H1 (cell line): ENCODE measurements around the gene CSNK1D. TPM values are rescaled to one million over a fixed set of nuclear protein-coding genes. Genes with fewer than 3 reads are reported as not detected.

Experiments used
- CHD1 ChIP-seq: IDR thresholded peaks from 2 replicates; pipeline ENCODE4 v1.6.1; 2012; ENCODE audit warnings: low read depth, low read length, improper control_type of control experiment
- EP300 ChIP-seq, 2 experiments: IDR thresholded peaks; 1 replicate in 1 of 2; 2 replicates in 1 of 2; pipeline ENCODE4 v1.6.1; 2011 to 2012; ENCODE audit warnings: low read depth in 2 of 2, low read length in 2 of 2, mild to moderate bottlenecking in 2 of 2, borderline replicate concordance in 1 of 2, inconsistent platforms in 1 of 2, moderate library complexity in 1 of 2
- GTF2F1 ChIP-seq: IDR thresholded peaks from 2 replicates; pipeline ENCODE4 v1.6.1; 2012; ENCODE audit warnings: low read depth, low read length, improper control_type of control experiment, borderline replicate concordance
- JUN ChIP-seq: IDR thresholded peaks from 2 replicates; pipeline ENCODE4 v1.6.1; 2011; ENCODE audit warnings: low read depth, mild to moderate bottlenecking, improper control_type of control experiment, low read length
- SAP30 ChIP-seq: fragments of 300-600 bp; sonication (generic); IDR thresholded peaks from 2 replicates; pipeline ENCODE4 v1.7.1; 2012; ENCODE audit warnings: low read length, moderate library complexity, mild to moderate bottlenecking, inconsistent platforms; ENCODE audit not compliant: insufficient read depth, insufficient replicate concordance
- SIX5 ChIP-seq: IDR thresholded peaks from 2 replicates; pipeline ENCODE4 v1.6.1; 2011; ENCODE audit warnings: mild to moderate bottlenecking, low read depth, low read length
- SP1 ChIP-seq: IDR thresholded peaks from 2 replicates; pipeline ENCODE4 v1.6.1; 2011; ENCODE audit warnings: low read depth, low read length
- SP2 ChIP-seq: IDR thresholded peaks from 2 replicates; pipeline ENCODE4 v1.6.1; 2012; ENCODE audit warnings: mild to moderate bottlenecking, low read length, inconsistent platforms
- polyA plus RNA-seq, 7 experiments: library from polyadenylated mRNA; depleted of rRNA in 3 of 7; stranded (reverse) in 5 of 7; unstranded in 2 of 7; fragments of >200 nt in 5 of 7; fragments of 200-250 nt in 2 of 7; gene quantifications; 1 replicate in 5 of 7; 2 replicates in 1 of 7; 4 replicates in 1 of 7; pipeline versions ENCODE4 v1.2.1 to v1.2.3, GENCODE V29; 2011 to 2013; ENCODE audit warnings: missing spikeins in 2 of 7, mixed read lengths in 2 of 7
- total RNA-seq: library from RNA; stranded (reverse); fragmentation: NEBNext Ultra II Directional; extraction: Animal tissue kit (Norgen Biotek cat#: 25700); gene quantifications from 2 replicates; pipeline ENCODE4 v1.2.1, GENCODE V29; 2021

The CSNK1D gene
- total and polyA plus RNA-seq, 2 of the 8 experiments (the other 6 are each of a cell fraction or from before 2014, with no cell fraction given), result 73.5 to 103 TPM

GRCh38 chr17:82287013-82287867 lies 13.7 kb upstream of the CSNK1D start (continued):
- TF ChIP-seq JUN (no peak), SP2 (no peak), EP300 (IDR thresholded peaks at IDR 0.05; ENCODE audit: borderline replicate concordance in 1 of 2, low read depth in 2 of 2, low read length in 2 of 2) (no peak), SIX5 (no peak), GTF2F1 (no peak), SAP30 (no peak), SP1 (no peak), CHD1 (no peak)
